ENCODE data around the gene DOLPP1.
"Not testable (repeated sequence)": the region's sequence is repeated elsewhere in the genome, so short reads cannot be mapped to it uniquely, and the experiment has no call there.

Gene DOLPP1

DNA sequence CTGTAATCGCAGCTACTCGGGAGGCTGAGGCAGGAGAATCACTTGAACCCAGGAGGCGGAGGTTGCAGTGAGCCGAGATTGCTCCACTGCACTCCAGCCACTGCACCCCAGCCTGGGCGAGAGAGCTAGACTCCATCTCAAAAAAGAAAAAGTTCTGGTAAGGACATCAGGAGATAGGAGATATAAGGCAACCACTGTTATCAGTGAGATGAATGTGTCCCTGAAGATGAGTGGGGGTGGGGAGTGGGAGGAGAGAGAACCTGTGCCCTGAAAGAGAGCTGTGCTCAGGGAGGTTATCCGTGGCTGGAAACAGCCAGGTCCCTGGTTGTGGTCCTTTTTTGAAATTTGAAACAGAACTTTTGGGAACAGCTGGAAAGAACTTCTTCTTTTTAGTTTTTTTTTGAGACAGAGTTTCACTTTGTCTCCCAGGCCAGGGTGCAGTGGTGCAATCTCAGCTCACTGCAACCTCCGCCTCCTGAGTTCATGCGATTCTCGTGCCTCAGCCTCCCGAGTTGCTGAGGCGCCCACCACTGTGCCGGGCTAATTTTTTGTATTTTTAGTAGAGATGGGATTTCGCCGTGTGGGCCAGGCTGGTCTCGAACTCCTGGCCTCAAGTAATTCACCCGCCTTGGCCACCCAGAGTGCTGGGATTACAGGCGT is 32.9 kb downstream of the DOLPP1 start:
- DNase-seq: no peak

DNA sequence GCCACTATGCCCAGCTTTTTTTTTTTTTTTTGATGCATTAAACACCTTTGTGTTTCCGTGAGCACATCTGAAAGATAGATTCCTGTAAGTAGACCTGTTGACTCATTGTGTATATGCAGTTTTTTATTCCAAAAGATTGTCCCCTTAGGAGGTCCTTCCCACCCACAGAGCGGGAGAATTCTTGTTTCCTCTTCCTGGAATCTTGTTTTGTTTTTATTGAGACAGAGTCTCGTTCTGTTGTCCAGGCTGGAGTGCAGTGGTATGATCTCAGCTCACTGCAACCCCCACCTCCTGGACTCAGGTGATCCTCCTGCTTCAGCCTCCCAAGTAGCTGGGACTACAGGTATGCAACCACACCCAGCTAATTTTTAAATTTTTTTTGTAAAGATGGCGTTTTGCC is 37.9 kb downstream of the DOLPP1 start:
- DNase-seq: no peak

DNA sequence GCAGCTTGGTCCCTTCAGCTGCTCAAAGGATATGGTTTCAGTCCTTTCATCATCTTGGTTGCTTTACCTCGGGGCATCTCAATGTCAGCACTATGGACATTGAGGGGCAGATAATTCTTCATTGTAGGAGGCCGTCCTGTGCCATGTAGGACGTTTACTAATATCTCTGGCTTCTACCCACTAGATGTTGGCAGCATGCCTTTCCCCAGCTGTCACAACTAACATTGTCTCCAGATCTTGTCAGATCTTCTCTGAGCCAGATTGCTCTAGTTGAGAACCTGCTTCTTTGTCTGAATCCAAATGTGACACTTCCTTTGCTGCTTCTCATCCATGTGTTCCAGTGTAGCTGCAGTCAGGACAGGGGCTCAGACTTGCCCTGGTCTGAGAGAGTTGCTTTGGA is 40.6 kb downstream of the DOLPP1 start:
- DNase-seq: peak in 1 of 2 experiments; percentile 37

DNA sequence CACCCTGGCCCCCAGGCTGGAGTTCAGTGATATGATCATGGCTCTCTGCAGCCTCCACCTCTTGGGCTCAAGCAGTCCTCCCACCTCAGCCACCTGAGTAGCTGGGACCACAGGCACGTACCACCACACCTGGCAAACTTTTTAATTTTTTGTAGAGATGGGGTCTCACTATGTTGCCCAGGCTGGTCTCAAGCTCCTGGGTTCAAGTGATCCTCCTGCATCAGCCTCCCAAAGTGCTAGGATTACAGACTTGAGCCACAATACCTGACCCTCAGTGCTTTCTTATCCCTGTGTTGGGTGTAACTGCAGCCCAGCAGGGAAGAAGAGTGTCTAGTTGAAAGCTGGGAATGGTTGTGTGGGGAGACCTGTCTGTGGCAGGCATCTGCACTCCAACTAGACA is 41.2 kb downstream of the DOLPP1 start:
- DNase-seq: no peak

DNA sequence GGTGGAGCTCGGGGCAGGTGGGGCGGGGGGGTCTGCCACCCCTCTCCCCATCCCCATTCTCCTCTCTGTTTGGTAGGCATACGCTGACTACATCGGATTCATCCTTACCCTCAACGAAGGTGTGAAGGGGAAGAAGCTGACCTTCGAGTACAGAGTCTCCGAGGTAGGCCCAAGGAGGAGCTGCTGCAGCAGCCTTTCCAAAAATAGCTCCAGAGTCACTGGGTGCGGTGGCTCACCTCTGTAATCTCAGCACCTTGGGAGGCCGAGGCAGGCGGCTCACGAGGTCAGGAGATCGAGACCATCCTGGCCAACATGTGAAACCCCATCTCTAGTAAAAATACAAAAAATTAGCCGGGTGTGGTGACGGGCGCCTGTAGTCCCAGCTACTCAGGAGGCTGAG is 42.1 kb downstream of the DOLPP1 start:
- DNase-seq: not testable (repeated sequence)

DNA sequence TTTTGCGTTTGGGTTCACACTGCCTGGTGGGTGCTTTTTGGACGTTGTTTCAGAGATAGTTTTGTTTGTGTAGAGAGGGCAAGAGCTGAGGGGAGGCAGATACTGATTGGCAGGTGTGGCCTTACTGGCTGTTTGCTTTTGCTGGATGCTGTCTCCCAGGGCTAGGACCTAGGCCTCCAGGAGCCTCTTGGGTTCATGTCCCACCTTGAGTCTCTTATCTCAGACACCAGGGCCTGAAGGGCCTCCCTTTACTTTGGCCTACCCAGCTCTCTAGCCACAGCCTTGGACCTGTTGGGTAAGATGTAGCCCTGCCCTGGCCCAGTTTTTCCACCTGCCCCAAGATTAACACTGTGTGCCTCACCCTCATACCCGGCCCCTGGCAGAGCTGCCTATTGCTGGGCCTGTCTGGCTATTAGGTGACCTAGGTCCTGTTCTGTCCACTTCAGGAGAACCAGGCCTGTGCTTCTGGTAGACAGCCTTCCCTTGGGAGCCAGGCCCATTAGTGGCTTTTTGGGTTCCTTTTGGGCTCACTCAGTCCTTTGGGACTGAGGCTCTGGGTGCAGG is 43.7 kb downstream of the DOLPP1 start:
- no peak for DNase-seq

DNA sequence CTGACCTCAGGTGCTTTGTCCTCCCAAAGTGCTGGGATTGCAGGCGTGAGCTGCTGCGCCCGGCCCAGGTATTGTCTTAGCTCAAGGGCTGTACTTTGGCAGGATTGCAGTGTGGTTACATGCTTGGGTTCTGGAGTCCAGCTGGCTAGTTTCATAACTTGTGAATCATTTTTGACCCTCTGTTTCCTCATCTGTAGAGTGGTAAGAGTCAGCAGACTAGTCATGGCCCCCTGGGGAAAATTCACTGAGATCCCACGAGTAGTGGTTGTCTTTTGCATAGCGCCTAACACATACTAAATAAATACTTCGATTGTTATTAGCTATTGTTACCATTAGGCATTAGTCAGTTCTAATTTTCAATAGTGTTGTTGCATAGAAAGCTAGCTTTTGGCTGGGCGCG is 44.6 kb downstream of the DOLPP1 start:
- DNase-seq: no peak

DNA sequence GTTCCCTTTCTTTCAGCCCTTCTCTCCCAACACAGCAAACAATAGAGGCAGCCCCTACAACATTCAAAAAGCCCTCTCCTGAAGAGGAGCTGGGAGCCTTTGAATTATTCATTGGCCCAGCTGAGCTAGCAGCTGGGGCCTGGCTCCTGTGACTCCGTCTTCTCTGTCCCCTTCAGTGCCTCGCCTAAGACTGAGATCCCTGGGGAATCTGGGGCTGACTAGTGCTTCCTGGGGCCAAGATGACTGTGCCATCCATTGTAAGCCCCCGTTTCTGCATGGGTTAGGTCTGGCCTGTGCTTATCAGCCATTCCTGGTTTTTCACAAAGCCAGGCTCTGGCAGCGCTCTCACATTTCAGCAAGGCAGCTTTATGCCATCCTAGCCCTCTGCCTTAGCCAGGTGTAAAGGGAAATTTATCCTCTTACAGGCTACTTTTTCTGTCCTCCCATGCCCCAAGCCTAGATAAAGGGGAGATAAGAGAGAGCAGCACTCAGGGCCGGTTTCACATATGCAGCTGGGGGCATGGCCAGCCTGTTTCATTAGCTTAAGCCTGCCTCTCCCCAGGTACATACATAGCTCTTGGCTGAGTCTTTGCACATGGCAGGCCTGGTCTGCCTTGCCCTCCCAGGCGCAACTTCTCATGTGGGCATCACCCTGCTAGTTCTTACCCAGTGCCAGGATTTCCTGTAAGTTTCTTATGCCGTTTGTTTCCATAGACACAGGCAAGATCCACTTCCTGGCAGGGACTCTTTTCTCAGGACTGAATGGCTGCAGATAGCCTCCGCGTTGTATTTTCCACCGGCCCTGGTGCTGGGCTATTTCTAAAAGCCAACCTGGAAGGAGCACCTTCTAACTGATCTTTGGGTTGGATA is 46.1 kb downstream of the DOLPP1 start:
- no peak for DNase-seq

DNA sequence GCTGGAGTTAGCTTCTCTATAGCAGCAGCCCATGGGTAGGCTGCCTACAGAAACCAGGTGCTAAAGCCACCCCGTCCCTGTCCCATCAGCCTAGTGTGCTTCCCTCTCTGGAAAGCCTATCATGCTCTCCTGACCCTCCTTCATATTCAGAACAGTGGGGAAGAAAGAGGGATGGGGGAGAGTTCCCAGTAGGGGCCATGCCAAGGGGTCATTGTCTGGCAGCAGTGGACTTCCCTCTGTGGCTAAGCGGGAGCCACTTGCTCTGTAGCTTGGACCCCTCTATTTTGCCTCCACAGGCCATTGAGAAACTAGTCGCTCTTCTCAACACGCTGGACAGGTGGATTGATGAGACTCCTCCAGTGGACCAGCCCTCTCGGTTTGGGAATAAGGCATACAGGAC is 47.8 kb downstream of the DOLPP1 start:
- no peak for DNase-seq

DNA sequence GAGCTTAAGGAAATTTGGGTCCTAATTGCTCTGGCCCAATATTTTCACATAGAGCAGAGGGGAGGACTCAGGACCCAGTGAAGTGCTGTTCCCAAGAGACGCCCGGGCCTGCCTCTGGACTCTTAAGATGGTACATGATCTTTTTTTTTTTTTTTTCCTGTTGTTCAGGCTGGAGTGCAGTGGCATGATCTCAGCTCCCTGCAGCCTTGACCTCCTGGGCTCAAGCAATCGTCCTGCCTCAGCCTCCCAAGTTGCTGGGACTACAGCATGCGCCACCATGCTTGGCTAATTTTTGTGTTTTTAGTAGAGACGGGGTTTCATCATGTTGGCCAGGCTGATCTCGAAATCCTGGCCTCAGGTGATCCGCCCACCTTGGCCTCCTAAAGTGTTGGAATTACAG is 49.4 kb downstream of the DOLPP1 start:
- not testable (repeated sequence) for DNase-seq

DNA sequence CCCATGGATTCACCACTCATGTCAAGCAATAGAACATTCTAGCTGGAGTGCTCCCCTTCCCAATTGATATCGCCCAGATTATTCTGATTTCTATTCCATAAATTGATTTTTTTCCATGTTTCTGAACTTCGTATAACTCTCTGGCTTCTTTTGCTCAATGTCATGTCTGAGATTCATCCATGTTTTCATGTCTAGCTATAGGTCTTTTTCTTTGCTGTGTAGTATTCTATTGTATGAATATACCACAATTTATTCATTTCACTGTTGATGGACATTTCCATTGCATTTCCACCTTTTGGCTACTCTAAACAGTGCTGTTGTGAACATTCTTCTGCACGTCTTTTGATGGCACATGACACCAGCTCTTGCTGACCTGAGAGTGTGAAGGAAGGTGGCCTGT is 49.9 kb downstream of the DOLPP1 start:
- no peak for DNase-seq

DNA sequence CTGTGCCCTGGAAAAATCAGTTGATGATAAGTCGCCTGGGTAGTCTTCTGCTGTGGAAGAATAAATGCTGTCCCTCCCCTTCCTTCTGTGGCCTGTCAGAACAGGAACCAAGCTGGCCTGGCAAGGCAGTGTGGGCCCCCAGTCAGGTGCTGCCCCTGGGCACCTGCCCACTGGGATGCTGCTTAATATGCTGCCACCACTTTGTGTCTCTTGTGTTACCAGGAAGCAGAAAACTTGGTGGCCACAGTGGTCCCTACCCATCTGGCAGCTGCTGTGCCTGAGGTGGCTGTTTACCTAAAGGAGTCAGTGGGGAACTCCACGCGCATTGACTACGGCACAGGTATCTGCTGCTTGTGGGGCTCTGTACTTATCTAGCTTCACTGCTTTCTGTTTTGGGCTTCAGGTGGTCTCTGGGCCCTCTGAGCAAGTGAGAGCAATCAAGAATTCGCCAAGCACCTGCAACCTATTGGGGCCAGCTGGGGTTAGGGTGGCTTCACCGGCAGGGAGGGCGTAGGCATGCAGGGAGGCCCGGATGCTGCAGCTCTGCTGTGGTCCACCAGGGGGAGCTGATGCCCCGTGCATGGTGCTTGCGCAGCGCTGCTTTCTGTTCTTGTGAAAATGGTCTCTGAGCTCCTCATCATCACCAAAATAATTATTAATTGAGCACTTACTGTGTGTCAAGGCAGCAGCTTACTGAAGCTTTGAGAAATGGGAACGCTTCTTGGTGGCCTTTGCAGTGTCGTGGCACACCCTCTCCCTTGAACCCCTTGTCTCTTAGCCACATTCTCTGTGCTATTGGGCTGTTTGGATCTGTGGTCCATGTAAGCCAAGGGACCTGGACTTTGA is 50.6 kb downstream of the DOLPP1 start:
- peak in 1 of 2 experiments; percentile 43 for DNase-seq

DNA sequence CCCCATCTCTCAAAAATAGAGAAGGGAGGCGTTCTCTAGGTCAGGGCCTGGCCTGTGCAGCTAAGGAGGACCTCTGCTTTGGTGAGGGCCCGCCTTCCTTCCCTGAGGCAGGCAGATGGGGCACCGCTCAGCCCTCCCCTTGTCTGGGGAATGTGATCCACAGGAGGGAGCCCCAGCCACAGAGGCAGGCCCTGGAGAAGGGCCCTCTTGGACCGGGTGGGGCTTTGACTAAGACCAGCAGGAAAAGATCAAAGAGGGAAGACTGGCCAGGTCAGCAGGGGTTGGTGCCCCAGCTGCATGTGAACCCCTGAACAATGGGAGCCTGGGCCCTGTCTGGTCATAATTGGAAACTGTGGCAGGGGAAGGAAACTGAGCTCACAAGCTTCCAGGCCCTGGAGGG is 52.2 kb downstream of the DOLPP1 start:
- DNase-seq: no peak

DNA sequence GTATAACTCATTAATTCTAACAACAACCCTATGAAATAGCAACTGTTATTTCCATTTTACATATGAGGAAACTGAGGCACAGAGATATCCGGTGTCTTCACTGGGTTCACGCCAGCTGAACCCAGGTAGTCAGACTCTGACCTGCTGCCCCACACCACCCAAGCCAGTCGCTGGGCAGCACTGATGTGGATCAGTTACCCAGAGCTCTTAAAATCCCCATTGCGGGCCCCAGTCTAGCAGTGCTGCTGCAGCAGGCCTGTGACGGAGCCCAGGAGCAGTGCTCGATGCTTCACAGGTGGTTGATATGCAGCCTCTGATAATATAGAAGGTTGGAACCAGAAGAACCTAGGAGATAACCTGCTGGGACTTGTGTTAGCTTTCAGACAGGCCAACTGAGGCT is 54.6 kb downstream of the DOLPP1 start:
- no peak for DNase-seq

DNA sequence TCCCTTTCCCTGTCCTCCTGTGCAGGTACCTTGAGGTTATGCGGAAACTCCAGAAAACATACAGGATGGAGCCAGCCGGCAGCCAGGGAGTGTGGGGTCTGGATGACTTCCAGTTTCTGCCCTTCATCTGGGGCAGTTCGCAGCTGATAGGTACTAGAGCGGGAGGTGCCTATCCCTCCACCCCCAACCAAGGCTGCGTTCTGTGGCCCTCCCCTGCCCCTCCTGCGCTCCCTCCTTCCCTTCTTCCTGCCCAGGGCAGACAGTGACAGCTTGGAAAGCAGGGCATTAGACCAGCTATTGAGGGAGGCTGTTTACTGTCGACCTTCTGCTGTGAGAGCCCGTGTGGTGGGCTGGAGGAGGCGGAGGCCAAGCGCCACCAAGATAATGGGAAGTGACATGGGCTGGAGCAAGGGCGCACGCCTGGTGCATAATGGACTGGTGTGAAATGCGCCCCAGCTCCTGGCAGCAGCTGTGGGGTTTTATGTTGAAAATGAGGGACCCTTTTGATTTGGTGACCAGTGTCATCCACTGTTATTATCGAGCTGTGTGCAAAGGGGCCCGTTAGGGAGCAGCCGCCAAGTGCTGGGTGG is 55.6 kb downstream of the DOLPP1 start:
- no peak for DNase-seq

DNA sequence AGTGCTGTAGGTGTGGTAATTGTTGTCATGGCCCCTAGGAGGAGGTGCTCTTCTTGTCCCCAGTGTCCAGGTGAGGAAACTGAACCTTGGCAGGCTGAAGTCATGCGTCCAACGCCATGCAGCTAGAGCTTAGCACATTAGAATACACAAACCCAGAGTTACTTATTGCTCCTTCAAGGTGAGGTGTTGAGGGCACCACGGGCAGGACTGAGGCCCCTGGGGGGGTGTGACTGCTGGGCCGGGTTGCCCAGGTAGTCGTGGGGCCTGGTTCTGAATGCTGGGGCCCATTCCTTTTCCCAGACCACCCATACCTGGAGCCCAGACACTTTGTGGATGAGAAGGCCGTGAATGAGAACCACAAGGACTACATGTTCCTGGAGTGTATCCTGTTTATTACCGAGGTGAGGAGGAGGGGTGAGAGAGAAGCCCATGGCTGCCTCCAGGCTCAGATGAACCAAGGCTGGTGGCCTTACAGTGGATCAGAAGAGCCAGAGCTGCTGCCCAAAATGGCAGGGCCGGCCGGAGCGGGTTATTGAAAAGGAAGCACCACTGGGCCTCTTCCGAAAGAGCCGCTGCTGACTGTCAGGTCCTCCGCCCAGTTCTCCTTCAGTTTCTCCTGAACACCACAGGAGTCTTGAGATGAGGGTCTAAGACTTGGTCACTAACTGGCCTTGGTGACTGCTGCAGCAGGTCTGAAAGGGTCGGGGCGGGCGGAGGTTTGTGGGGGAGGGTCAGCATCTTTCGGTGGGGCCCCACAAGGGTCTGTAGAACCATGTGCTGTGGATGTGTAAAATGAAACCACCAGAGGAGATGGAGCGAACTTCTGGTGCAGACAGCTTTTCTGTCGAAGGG is 56.6 kb downstream of the DOLPP1 start:
- DNase-seq: no peak

DNA sequence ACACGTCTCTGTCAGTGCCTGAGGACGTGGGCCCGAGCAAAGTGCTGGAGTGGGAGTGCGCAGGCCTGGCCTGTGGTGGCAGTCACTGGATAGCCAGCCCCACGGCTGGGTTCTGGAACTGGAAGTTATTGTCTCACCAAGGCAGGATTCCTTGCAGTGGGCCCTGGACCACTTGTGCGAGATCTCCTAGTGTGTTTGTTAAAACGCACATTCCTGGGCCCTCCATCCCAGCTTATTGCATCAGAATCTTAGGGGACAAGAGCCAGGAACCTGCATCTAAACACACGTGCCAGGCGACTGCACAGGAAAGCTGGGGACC is 57.2 kb downstream of the DOLPP1 start:
- no peak for DNase-seq

DNA sequence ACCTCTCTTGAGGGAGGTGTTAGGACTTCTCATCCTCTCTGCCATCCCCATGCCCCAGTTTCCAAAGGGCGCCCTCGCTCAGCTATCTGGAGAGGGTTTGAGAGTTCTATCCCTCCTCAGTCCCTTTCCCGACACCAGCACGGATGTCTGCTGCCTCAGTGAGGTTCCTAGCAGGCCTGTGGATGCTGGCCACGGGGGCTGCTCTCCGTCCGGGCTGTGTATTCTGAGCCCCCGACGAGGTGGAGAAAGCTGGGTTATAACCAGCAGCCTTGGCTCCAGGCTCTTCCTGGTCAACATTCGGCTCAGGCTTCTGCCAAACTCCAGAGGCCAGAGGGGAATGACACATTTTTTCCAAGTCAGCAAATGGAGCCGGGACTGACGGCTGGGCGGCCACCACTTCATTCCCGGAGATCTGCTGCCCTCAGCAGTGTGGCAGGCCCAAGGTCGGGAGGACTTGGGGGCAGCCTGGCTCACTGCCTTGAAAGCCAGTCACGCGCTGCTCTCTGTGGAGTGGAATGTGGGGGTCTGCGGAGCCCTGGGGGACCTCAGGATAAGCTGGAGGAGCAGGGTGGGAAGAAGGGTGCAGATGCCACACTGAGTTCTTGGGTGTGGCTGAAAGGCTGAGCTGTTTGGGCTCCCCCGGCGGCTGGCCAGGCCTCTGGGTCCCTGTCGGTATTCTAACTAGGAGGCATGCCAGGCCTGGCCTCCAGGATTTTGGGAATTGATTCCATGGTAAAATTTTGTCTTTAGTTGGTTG is 57.7 kb downstream of the DOLPP1 start:
- DNase-seq: no peak

DNA sequence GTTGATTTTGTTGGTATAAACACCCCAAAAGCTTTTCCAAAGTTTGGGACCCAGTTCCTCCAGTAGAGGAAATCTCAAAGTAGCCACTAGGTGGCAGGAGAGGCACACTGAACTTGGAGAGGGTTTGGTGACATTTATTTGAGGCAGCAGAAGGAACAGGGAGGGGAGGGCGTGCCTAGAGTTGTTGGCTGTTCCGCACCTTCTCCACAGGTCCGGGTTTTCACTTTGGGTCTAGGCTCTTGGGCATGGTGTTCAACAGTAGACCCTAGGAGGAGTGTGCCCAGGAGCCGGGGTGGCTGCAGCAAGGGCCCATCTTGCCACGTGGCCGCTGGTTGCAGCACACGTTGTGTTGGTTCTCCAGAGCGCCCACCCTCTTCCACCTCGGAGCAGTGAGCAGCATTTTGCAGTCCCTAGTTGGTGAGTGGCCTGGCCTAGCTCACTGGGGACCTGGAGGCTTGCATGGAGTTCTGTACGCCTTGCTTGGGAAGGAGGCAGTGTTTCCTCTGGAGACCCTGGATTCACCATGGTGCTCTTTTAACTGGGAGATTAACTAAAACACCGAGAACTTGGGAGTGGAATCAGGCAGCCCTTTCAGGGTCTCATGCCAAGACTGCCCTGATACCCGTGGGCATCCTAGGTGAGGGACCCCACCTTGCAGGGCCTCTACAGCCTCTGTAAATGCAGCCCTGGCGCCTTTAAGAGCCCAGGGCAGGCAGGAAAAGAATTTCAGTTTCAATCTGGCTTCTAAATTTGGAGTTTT is 58.5 kb downstream of the DOLPP1 start:
- DNase-seq: peak; percentile 58 to 70

DNA sequence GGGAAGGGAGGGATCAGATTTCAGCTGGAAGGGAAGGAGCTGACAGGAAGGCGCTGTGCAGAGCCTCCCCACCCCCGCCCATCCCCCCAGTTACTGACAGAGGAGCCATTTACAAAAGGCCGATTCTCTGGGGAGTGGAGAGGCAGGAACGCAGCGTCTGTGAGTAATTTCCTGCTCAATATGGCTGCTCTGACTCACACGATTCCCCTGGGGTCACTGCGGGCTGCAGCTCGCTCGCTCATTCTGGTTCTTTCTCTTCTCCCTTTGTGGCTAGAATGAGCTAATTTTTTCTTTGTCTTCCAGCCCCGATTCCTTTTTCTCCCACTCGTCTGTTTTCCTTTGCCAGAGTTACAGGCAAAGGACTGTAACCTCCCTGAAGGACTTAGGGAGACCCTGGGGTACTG is 59.1 kb downstream of the DOLPP1 start:
- peak; percentile 82 to 96 for DNase-seq

Data from NCI-H446 (cell line).